ENCODE results near the gene NCBP2L.

- TF ChIP-seq CTCF (conservative IDR thresholded peaks at IDR 0.05; ENCODE audit: low read depth in 2 of 2) (no peak), POLR2AphosphoS5 (IDR thresholded peaks at IDR 0.05; ENCODE audit: low read depth) (no peak), JUNB (IDR thresholded peaks at IDR 0.05; ENCODE audit: unreplicated experiment) (no peak)
Measured at GRCh38 chrX:107738272-107738671, 39.3 kb upstream of the NCBP2L start.

Measured in GM23338 (cell line).